RPMI7951 (cell line): Measurements from ENCODE around the gene CHCHD10. TPM values are rescaled to one million over a fixed set of nuclear protein-coding genes. Genes with fewer than 3 reads are reported as not detected.

Experiments used
- DNase-seq: peaks from one replicate; pipeline ENCODE4 v3.0.0-alpha.2; 2012; ENCODE audit warnings: low read depth
- total RNA-seq: library from RNA; depleted of rRNA; stranded (reverse); fragments of >200 nt; shearing (Covaris generic); gene quantifications from 2 replicates; pipeline ENCODE4 v1.2.3, GENCODE V29; 2014; rRNA removed

The CHCHD10 gene
- 1.8 and 13.9 TPM in 2 replicates for total RNA-seq

DNA sequence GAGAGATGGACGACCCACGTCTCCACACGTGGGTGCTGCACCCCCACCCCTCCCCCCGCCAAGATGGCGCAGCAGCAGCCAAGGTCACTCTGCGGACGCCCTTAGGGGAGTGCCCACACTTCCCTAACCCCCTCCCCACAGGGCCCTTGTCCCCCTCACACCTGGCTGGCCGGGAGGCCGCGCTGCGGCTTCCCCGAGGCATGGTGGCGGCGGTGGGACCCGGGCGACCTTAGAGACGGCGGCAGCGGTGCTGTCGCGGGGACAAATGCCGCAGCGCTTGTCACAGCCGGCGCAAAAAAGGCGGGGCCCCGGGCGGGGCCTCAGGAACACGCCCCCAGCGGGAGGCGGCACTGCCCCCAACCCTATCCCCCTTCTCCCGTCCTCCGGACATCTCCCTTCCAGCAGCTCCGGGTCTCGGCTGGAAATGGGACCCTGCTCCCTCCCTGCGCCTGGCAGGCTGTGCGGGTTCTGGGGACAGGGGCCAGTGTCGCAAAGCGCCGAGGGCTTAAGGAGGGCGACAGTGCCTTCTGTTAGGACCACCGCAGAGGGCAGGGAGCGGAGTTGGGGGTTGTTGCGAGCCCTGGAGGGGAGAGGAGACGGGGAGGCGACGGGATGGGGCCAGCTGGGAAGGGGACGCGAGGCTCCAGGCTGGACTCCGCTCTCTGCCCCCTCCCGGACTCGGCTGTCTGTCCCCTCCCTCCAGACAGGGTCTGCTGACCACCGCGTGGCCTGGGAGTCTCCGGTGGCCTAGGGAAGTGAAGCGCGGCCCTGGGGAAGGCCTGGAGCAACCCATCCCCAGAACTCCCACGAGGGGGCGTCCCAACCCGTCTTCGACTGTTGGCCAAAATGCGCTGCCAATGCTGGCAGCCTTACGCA lies at the start of gene CHCHD10:
Gene CHCHD10, minus strand, starts transcription at position 300 of the 876 bp plus-strand sequence. Its CDS starts 98 bp downstream, at position 202.
- peak; percentile 62 for DNase-seq

DNA sequence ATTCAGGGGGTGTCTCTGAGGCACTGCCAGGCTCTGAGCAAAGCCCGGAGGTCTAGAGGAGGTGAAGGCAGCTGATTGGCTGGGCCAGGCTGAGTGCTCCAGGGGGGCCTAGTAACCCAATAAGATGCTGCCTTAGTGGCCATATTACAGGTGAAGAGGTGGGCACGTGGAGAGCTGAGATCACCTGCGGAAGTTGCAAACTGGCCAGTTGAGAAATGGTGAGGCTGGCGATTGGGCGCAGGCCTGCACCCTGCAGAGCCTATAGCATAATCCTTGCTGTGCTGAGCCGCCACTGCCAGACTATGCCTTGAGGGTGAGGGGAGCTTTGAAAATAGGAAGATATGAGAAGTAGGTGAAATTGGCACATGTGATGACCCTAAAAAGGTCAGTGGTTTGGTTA lies 49.4 kb upstream of the CHCHD10 start:
- DNase-seq: no peak

DNA sequence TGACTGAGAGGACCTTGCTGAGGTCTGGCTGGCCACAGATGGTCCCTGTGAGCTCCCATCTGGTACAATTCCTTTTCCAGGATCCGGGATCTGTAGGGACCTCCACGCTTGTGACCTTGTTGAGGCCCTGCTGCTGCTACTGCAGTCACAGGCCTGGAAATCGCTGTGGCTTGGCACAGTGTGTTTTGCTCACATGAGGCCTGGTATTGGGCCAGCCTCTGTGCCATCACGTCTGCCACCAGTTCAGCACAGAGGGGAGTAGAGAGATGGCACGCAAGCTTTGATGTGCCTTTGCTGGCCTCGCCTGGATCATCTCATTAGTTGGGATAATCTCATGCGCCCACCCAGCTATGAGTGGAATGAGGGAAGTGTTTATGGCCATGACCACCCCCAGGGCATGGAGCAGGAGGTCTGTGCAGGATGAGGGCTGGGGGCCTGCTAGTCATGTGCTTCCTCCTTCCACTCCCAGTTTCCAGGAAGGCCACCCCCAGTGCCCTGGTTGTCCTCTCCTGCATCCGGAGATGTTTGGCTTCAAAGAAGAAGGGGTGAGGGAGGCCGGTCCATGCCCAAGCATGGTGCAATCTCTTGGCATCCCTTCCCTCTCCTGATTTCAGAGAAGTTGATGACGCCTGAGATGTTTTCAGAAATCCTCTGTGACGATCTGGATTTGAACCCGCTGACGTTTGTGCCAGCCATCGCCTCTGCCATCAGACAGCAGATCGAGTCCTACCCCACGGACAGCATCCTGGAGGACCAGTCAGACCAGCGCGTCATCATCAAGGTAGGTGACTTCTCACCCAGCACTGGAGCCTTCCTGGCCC lies 48.6 kb upstream of the CHCHD10 start:
- DNase-seq: no peak

DNA sequence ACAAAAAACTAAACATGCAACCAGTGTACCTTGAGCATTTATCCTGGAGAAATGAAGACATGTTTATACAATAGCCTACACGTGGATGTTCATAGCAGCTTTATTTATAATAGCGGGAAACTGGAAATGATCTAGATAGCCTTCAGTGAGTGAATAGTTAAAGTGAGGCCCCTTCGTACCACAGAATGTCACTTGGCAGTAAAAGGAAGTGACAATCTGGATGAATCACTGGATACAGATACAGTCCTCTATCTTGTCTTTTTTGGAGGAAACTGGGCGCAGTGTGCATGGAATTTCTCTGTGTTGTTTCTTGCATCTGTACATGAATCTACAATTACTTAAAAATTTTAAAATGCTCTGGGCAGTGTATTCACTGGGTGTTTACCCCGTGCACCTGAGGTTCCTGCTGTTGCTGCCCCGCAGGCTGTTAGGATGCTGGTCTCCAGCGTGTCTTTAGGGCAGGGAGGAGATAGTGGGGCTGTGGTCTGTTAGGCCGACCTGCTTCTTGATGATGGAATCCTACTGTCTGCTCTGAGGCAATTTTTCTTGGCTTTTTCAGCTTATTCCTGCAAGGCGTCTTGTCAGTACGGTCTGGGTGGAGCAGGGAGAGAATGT lies 47.9 kb upstream of the CHCHD10 start:
- no peak for DNase-seq

DNA sequence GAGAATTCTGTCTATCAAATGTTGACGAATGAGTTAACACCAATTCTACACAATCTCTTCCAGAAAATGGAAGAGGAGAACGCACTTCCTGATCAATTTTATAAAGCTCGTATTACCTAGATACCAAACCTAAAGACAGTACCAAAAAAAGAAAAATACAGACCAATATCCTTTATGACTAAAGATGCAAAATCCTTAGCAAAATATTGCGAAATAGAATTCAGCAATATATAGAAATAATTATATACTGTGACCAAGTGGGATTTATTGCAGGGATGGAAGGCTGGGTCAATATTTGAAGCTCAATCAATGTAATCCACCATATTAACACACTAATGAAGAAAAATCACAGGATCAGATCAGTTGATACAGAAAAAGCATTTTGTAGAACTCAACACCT lies 44.6 kb upstream of the CHCHD10 start:
- no peak for DNase-seq

DNA sequence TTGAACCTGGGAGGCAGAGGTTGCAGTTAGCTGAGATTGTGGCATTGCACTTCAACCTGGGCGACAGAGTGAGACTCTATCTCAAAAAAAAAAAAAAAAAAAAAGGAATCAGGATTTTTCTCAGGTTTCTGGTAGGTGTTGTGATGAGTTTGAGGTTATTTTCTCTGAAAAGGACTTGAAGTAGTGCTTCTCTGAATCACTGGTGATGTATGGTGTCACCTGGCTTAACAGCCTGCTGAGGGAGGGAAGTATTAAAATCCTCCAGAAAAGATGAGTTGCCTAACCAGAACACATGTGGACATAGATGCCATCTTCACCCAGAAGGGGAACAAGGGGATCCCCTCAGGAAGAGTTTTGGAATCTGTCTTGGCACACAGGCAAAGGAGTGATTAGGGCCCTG lies 39.1 kb upstream of the CHCHD10 start:
- DNase-seq: no peak

DNA sequence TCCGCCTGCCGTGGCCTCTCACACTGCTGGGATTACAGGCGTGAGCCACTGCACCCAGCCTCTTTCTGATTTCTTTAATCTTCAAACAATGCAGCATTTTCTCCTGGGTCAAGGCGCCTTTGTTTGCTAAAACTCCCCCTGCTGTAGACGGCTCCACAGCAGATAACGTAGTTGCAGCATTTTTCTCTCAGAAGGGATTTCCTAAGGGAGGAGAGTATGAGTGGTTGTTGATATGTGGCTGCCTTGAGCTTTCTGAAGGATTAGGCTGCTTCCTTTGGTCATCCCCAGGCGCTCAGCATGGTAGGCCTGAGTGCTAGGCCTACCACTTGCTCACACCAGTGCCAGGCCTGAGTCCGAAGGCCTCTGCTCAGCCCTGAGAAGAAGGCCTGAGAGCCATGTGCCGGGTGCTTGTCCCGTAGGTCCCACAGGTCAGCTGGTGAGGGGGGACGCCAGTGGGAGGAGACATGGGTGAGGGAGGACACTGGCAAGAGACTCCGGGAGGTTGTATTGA lies 37.1 kb upstream of the CHCHD10 start:
- no peak for DNase-seq

DNA sequence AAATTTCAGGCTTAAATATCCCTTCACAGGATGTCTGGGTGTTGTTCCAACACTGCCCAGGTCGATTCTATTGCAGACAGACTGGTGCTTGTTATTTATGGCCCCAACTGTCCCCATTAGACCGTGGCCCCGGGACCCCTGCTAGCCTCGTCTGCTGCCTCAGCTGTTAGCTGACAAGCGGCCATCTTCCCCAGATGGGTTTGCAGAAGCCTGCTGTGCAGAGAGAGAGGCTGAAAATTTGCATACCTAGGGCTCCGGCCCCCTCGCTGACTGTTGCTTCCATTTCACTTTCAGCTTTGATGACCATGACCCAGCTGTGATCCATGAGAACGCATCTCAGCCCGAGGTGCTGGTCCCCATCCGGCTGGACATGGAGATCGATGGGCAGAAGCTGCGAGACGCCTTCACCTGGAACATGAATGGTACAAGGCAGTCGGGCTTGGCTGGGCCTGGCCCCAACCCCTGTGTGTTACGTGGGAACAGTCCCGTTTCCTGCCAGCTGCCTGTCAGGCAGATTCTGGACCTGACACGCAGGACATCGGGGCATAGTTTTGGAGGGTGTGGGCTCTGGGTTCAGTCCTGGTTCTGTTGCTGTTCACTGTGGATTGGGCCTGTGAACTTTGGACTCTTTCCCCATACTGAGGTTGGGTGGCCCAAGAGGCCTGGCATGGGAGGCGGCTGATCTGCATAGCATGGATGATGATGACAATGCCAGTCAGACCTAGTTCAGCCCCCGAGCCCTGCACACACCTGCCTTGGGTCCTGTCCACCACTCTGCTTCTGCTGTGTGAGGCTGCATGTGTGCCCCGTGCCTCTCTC lies 35.4 kb upstream of the CHCHD10 start:
- no peak for DNase-seq

DNA sequence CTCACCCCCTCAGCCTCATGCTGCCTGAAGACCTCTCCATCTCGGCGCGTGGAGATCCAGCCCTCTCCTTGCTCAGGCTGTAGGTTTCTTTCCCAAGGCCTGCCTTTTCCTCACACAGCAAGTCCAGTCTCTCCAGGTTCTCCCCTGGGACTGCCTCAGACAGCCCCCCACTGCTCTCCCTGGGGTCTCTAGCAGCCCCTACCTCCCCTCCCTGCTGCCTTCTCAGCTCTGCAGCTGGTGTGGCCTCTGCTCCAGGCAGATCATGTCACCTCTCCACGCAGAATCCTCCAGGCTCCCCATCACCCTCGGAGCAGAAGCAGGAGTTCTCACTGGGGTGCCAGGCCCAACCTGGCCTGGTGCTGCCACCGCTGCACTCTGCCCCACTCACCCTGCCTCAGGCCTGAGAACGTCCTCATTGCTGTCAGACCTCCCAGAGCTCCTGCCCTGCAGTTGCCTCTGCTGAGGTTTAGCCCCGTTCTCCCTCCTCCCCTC lies 34.2 kb upstream of the CHCHD10 start:
- no peak for DNase-seq

DNA sequence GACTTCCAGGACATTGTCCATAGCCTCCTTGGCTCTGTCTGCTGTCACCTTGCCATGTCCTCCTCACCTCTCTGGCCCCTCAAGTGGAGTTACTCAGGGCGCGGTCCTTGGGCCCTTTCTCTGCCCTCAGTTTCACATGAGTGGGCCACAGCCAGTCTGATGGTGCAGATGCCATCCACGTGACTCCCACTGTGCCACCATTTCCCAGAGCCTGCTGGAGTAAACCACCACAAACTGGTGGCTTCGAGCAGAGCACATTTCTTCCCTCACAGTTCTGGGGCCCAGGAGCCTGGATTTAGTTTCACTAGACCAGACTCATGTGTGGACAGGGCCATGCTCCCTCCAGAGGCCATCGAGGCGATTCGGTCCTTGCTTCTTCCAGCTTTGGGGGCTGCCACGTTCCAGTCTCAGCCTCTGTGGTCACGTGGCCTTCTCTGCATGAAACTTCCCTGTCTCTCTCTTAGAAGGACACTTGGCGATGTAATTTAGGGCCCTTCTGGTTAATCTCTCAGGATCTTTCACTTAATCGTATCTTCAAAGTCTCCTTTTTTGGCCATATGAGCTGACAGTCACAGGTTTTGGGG lies 33.6 kb upstream of the CHCHD10 start:
- no peak for DNase-seq

DNA sequence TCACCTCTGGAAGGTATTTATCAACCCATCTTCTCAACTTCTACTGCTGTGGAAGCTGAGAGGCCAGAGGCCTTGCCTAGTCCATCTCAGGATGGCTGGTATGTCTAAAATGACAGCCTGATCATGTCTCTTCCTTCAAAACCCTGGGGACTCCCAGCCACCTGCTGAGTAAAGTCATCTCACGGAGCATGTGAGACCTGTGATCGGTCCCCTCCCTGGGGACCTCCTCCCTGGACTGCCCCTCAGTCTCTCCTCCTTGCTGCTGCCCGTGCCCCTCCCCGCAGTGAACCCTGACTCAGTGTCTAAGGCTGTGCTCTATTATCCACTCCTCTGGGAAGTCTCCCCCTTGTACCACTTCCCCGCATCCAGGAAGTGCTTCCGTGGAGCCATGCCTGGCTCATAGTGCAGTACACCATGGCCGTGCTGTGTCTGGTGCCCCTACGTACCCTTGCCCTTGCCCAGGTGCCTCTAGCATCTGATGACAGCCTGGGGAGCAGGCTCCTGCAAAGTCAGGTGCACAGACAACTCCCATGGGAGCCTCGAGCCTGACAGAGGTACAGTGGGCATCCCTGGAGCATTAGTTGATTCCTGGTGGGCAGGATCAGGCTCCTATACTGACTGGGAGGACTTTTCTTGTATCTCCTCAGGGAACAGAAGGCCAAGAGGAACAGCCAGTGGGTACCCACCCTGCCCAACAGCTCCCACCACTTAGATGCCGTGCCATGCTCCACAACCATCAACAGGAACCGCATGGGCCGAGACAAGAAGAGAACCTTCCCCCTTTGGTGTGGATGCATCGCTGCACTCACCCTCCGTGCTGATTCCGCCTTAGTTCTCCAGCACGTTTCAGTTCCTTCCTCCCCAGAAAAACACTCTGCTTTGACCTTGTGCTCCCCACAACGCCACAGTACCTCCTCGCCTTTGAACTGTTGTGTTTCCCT lies 32.8 kb upstream of the CHCHD10 start:
- DNase-seq: no peak

DNA sequence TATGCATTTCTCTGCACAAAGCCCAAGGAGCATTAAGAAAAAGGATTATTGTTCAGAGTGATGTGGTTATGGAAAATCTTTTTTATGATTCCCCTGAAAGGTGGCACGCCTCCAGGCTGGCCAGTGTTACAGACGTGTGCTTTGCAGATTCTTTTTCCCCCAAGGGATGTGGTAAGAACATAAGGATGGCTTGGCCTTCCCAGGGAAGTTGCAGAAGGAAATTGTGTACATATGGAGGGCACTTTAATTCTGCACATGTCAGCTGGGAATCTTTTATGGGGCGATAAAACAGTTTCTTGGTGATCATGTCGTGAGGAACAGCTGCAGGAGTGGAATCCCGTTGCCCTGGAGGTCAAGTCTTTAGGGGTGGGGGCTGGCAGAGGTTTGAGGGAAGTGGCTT lies 28.7 kb upstream of the CHCHD10 start:
- DNase-seq: peak; percentile 64

DNA sequence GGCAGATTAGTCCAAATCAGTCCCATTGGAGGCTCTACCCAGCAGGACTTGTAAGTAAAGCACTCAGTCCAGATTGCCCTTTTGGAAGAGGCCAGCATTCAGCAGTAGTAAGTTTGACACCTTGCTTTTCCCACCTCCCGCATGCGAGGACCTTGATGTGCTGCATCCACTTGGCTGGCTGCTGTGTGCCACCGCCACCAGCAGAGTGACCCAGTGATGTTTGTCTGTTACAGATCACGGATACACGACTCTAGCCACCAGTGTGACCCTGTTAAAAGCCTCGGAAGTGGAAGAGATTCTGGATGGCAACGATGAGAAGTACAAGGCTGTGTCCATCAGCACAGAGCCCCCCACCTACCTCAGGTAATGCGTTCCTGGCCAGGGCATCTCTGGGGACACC lies 25.6 kb upstream of the CHCHD10 start:
- no peak for DNase-seq

DNA sequence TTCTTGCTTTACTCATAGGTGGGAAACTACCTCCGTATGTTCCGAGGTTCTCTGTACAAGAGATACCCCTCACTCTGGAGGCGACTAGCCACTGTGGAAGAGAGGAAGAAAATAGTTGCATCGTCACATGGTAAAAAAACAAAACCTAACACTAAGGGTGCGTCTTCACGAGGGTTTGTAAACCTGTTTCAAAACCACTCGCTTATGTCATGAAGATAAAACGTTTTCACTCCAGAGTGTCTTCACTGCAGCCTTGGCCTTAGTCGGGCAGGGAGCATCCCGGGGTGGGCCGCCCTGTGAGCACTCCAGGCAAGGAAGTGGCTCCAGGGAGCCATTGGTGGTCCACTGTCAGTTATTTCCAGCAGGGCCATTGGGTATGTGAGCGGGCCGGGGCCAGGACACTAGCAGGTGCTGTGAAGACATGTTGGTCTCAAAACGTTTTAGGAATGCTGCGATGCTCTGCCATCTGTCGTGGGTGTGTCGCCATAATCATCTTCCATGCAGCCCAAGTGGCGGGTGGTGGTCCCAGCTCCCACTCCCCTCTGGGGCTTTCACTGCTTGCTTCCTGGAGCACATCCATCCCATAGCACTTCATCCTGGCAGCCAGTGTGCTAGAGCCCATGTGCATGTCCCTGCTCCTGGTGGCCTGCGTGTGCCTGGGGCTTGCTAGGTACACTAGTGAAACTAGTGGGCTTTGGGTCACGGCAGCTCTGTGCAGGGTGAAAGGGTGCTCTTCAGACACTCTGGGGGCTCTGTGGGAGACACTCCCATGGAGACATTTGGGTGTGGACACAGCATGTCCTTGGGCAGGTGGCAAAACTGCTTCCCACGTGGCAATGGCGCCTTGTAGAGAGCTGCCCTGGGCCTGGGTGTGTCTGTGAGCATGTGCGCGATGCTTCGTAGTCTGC lies 24.2 kb upstream of the CHCHD10 start:
- DNase-seq: no peak

DNA sequence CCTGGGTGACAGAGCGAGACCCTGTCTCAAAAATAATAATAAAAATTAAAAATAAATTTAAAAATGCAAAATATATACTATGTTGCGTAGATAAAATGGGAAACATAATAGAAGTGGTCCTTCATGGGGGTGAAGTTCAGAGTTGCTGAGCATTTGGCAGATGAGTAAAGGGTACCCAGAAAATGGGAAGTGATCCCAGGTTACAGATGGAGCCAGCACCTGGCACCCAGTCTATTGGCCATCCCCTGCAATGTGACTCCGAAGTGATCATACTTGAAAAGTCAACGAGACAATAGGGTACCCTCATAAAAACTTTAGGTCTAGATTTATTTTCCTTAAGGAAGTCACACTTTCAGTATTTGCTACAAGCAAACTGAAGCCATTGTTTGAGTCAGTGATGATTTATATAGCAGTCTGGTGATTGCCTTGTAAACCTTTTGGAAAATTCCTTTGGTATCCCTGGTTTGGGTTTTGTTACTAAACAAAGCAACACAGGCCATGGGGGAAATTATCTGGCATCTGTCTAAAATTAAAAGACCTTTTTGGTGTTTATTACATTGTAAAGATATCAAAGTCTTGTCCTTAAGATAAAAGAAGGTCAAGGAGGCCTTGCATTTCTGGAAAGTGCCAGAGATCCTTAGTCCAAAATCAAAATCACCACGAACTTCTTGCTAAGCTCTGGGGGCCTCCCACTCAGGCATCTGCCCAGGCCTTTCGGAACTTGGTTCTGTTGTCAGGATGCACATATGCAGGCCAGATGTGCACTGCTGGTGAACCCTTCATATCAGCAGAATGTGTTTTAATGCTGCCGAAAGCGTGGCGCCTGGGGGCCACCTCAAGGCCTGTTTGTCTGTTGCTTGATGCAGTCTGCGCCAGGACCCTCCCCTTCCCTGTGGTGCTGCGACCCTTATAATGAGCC lies 23.3 kb upstream of the CHCHD10 start:
- DNase-seq: peak; percentile 87

DNA sequence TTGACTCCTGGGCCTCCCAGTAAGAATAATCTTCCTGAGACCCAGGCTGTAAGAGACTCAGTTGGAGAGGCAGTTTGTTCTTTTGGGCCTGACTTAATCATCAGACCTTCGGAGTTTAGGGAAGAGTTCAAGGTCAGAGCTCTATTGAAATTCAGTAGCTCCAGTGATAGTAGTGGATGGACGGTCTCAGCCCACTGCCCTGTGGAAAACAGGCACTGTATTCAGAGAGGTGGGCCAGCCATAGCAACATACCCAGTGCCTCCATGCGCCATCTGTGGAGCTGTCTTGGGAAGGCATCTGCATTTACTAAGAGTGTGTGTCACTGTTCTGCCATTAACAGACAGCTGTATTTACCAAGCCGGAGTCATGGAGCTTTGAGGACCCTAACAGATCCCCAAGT lies 21.9 kb upstream of the CHCHD10 start:
- DNase-seq: no peak

DNA sequence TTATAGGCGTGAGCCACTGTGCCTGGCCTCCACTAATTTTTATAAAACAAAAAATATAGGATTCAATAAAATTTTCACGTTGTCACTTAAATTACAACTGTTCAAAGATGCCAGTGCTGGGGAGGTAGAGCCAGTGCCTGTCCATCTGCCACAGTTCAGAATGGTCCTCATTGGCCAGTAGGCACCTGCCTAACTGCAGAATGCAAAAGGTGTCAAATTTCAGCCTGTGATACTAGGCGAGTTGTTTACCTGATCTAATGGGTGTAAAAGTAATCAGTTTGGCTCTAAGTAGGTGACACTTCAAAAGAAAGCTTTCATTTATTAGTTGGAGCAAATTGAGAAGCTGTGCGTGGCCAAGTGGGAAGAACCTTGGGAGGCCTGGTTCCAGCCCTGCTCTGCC lies 21.3 kb upstream of the CHCHD10 start:
- no peak for DNase-seq
